GM12891 (cell line): ENCODE data around the gene ZBTB47.

Source experiments
- PAX5 ChIP-seq: IDR thresholded peaks from 2 replicates; pipeline ENCODE4 v1.6.1; 2011; ENCODE audit warnings: low read length, moderate library complexity, mild to moderate bottlenecking; ENCODE audit not compliant: insufficient read depth, severe bottlenecking
- POLR2A ChIP-seq: IDR thresholded peaks from 2 replicates; pipeline ENCODE4 v1.6.1; 2011; ENCODE audit warnings: low read depth, low read length, control low read depth
- POLR2AphosphoS5 ChIP-seq: IDR thresholded peaks from 2 replicates; pipeline ENCODE4 v1.6.1; 2011; ENCODE audit warnings: low read depth, low read length, control low read depth
- POU2F2 ChIP-seq: IDR thresholded peaks from 2 replicates; pipeline ENCODE4 v1.6.1; 2011; ENCODE audit warnings: low read depth, mild to moderate bottlenecking, control low read depth, low read length, moderate library complexity
- SPI1 ChIP-seq: IDR thresholded peaks from 2 replicates; pipeline ENCODE4 v1.6.1; 2011; ENCODE audit warnings: low read depth, low read length, control low read depth
- TAF1 ChIP-seq: IDR thresholded peaks from 2 replicates; pipeline ENCODE4 v1.6.1; 2011; ENCODE audit warnings: low read depth, low read length, control low read depth

DNA sequence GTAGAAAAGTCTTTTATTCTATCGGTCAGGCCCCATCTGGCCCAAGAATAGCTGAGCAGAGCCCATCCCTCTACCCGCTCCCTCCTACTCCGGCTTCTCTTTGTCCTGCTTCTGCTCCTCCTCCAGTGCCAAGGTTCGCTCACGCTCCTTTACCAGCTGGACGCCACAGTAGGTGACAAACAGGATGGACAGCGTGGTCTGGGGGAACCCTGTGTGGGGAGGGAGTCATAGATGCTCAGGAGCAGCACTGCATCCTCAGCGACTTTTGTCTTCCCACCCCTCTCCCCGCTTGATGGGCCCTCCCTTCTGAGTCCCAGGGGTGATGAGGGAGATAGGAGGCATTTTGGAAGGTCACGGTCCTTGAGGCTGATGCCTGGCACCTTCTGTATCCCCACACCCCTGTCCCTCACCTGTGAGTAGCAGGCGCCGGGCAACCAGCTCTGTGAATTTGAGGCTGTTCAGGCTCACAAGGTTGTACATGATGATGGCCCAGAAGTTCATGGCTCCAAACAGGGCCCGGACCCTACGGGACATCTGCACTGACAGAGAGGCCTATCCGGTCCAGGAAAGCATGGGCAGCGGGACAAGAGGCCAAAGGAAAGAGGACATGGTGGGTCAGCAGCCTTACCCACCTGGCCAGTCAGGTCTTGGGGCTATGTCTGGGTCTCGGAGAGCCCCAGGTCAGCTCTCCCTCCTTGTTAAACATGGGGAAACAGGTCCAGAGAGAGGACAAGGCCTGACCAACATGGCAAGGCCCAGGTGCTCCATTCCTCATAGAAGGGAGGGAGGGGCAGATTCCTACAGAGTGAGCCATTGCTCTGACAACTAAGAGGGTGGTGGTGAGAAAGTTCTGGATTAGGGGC lies 39.4 kb downstream of the ZBTB47 start:
- TF ChIP-seq POLR2AphosphoS5 (no peak), POLR2A (no peak), TAF1 (no peak), SPI1 (no peak), POU2F2 (no peak), PAX5 (no peak)
